Right forelimb (tissue), 1 donor: ENCODE data around the gene IFI6.
"Not testable (repeated sequence)": the region's sequence is repeated elsewhere in the genome, so short reads cannot be mapped to it uniquely, and the experiment has no call there.

Source experiments
- DNase-seq: peaks from one replicate; pipeline ENCODE4 v3.0.0-alpha.2; 2018

Gene IFI6

GRCh38 chr1:27649306-27649635 is 22.7 kb downstream of the IFI6 start:
- DNase-seq = no peak

GRCh38 chr1:27648602-27649305 is 23.2 kb downstream of the IFI6 start:
- no peak for DNase-seq

GRCh38 chr1:27647328-27647727 is 24.7 kb downstream of the IFI6 start:
- peak; percentile 12 for DNase-seq

GRCh38 chr1:27646676-27647075 is 25.3 kb downstream of the IFI6 start:
- DNase-seq = peak; percentile 27

GRCh38 chr1:27645071-27645415 is 26.9 kb downstream of the IFI6 start:
- peak; percentile 34 for DNase-seq

- DNase-seq = no peak
Measured at GRCh38 chr1:27644369-27645070, 27.5 kb downstream of the IFI6 start.

- peak; percentile 55 for DNase-seq
Measured at GRCh38 chr1:27643600-27644368, 28.2 kb downstream of the IFI6 start.

GRCh38 chr1:27640514-27640913 is 31.5 kb downstream of the IFI6 start:
- DNase-seq = not testable (repeated sequence)

- DNase-seq = no peak
Measured at GRCh38 chr1:27638805-27639204, 33.2 kb downstream of the IFI6 start.

- no peak for DNase-seq
Measured at GRCh38 chr1:27638047-27638734, 33.8 kb downstream of the IFI6 start.

GRCh38 chr1:27635396-27636142 is 36.4 kb downstream of the IFI6 start:
- no peak for DNase-seq

- DNase-seq = no peak
Measured at GRCh38 chr1:27634985-27635367, 37.0 kb downstream of the IFI6 start, which contains the start of gene FGR. Gene FGR (minus strand): TSS chr1:27635185. CDS start chr1:27623916, 11,269 bp downstream.

GRCh38 chr1:27634177-27634984 is 37.6 kb downstream of the IFI6 start:
- peak; percentile 60 for DNase-seq

- DNase-seq = no peak
Measured at GRCh38 chr1:27633640-27634176, 38.3 kb downstream of the IFI6 start.

GRCh38 chr1:27633298-27633610 is 38.7 kb downstream of the IFI6 start:
- peak; percentile 37 for DNase-seq

GRCh38 chr1:27632387-27633297 is 39.4 kb downstream of the IFI6 start:
- DNase-seq = peak; percentile 34

- DNase-seq = peak; percentile 42
Measured at GRCh38 chr1:27630859-27631491, 41.0 kb downstream of the IFI6 start.

- DNase-seq = no peak
Measured at GRCh38 chr1:27628712-27629111, 43.3 kb downstream of the IFI6 start.

GRCh38 chr1:27627733-27628132 is 44.3 kb downstream of the IFI6 start:
- not testable (repeated sequence) for DNase-seq

- no peak for DNase-seq
Measured at GRCh38 chr1:27627061-27627460, 44.9 kb downstream of the IFI6 start.
